Renal cortex interstitium (tissue), 11 donors: ENCODE results near the gene DNAJA3. TPM values are rescaled to one million over a fixed set of nuclear protein-coding genes. Genes with fewer than 3 reads are reported as not detected.
A peak's percentile ranks its signal among the peaks of the same experiment; 100 is the strongest.

Experiments
- DNase-seq, 11 donors: peaks; one replicate each; pipeline ENCODE4 v3.0.0-alpha.2; 2013; ENCODE audit warnings: low read depth in 9 of 11, low spot score in 4 of 11; ENCODE audit errors: extremely low read depth in 1 of 11
- polyA plus RNA-seq, 3 donors: library from polyadenylated mRNA; unstranded; fragments of 120-200 nt; gene quantifications; one replicate each; pipeline ENCODE4 v1.2.1, GENCODE V29; 2013; ENCODE audit not compliant: insufficient read length in 3 of 3

The DNAJA3 gene
- polyA plus RNA-seq, 3 donors, result 38.4 to 47.0 (median 40.4) TPM

GRCh38 chr16:4416200-4417032 is 9.3 kb upstream of the DNAJA3 start, which contains the start of gene CORO7:
TSS of gene CORO7 (minus strand) at chr16:4416596. CDS start at chr16:4416518, 78 bp downstream.
- peak in 9 of 11 donors; percentile 68 to 87 (median 82) for DNase-seq

DNA sequence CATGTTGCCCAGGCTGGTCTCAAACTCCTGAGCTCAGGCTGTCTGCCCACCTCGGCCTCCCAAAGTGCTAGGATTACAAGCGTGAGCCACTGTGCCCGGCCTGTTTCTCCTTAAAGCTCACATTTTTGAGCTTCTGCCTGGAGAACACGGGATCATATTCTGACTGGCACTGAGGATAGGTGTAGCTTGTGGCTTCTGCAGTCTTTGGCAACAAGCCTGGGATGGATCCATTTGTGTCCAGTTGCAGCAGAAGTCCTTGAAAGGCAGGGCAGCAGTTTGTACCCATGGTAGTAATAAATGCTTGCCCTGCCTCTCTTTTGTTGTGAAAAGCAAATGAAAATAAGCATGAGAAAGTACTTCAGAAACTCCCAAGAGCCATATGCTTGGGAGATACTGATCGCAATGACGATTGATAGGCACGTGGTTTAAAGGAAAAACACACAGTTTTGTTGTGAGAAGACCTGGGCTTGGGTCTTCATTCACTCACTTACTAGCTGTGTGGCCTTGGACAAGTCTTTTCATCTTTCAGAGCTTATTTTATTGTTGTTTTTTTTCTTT is 6.2 kb upstream of the DNAJA3 start:
- no peak for DNase-seq

GRCh38 chr16:4420505-4421105 is 5.1 kb upstream of the DNAJA3 start:
- no peak for DNase-seq

GRCh38 chr16:4426021-4426684 is 485 bp downstream of the DNAJA3 start:
- no peak for DNase-seq

GRCh38 chr16:4426722-4427372 is 1.2 kb downstream of the DNAJA3 start:
- DNase-seq, result no peak

- DNase-seq, result no peak
Measured at GRCh38 chr16:4428500-4428899, 2.8 kb downstream of the DNAJA3 start.

DNA sequence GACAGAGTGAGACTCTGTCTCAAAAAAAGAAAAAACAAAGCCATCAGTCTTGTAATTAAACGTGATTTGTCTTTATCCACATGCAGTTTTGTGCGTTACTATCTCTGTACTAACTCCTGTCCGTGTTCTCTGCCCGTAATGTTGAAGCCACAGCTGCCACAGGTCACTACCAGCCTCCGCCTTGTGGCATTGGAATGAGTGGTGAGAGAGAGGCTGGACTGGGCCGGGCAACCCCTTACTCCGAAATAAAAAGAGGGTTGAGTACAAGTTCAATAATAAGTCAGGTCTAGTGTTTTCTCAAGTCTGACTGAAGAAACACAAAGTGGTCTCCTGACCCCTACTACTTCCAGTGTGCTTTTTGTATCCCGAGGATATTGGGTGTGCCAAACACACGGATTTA is 5.4 kb downstream of the DNAJA3 start:
- DNase-seq, result no peak

DNA sequence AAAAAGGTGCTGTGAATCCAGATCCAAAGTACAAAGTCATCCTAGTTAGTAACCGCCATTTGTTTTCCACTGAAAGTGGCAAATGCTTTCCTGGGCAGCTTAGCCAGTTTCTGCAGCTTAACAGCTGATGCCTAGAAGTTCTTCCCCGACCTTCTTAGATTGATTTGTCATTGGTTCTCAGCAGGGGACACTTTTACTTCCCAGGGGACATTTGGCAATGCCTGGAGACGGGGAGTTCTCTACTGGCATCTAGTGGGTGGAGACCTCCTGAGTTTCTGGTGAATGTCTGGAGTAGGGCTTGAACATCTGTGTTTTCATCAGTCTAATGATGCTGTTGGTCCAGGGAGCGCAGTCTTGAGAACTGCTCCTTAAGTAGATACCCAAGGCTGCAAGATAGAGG is 7.6 kb downstream of the DNAJA3 start:
- DNase-seq, result no peak

- no peak for DNase-seq
Measured at GRCh38 chr16:4433914-4434787, 8.5 kb downstream of the DNAJA3 start.

DNA sequence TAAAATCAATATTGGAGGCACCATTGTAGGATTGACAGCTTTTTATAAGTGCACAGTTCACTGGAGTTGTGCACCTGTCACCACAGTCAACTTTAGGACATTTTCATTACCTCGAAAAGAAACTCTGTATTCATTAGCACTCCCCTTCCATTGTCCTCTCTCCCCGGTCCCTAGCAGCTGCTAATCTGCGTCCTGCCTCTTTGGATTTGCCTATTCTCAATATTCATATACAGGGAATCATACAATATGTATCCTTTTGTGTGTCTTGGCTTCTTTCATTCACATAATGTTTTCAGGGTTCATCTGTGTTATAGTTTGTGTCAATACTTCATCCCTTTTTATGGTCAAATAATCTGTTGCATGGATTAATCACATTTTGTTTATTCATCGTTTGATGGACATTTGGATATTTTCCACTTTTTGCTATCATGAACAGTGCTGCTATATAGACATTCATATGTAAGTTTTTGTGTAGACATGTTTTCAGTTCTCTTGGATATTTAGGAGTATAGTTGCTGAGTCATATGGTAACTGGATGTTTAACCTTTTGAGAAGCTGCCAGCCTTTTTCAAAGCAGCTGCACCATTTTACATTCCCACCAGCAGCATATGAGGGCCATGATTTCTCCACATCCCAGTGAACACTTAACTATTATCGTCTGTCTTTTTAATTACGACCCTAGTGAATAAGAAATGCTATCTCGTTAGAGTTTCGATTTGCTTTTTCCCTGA is 9.8 kb downstream of the DNAJA3 start:
- DNase-seq, result no peak

DNA sequence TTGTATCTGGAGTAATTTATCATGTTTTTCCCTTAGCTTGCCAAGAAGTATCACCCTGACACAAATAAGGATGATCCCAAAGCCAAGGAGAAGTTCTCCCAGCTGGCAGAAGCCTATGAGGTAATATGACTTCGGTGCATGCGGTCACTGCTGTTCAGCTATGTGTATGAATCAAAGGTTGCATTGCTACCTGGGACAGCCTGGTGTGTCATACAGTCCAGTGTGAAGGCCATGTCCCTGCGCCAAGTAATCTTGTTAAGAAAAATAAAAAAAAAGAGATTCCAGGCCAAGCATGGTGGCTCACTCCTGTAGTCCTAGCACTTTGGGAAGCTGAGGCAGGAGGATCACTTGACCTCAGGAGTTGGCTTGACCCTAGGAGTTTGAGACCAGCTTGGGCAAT is 11.7 kb downstream of the DNAJA3 start:
- DNase-seq, result no peak

DNA sequence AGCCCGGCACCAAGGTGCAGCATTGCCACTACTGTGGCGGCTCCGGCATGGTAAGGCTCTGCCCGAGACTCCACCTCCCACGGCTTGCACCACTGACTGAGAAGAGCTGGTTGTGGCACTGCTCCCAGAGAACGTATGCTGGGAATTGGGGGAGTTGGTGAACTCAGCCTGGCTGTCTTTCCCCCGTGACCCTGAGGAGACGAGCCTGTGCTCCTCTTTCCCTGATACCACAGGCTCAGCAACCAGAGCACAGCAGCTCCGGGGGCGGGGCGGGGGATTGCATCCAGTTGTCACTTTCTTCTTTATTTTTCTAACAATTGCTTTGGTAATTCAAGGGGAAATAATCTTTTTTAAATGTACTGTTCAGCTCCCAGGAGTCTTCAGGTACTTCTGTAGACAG is 16.7 kb downstream of the DNAJA3 start:
- DNase-seq, result no peak

DNA sequence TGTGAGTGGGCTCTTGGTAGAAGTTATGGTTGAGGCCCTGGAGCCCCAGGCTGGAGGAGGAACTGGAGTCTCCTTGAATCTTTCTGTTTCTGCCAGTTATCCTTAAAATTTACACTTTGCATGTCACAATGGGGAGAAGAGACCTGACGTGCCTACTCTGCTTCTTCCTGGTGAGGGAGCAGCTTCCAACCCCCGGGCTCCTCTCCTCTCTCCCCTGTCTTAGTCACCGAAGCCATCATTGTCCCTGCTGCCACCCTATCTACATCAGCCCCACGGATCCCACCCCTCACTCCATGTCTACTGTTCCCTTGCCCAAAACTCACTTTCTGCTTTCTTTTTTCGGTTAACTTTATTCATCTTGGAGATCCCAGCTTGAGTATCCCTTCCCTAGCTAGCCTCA is 17.6 kb downstream of the DNAJA3 start:
- no peak for DNase-seq

- no peak for DNase-seq
Measured at GRCh38 chr16:4443986-4444385, 18.3 kb downstream of the DNAJA3 start.

DNA sequence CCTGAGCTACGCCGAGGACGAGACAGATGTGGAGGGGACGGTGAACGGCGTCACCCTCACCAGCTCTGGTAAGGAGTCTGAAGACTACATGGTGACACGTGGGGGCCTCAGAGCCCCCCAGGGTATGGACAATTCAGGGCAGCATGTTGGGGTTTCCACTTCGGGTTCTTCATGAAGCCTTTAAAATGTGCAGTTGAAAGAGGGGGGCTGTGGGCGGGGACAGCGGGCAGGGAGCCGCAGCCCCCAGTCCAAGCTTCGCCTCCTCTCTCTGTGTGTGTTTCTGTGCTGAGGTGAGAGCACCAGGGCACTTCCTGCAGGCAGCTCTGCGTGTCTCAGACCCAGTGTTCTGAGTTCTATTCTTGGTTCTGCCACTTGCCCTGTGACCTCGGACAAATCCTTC is 24.8 kb downstream of the DNAJA3 start:
- DNase-seq, result no peak

GRCh38 chr16:4450931-4451519 is 25.4 kb downstream of the DNAJA3 start:
- DNase-seq, result no peak

DNA sequence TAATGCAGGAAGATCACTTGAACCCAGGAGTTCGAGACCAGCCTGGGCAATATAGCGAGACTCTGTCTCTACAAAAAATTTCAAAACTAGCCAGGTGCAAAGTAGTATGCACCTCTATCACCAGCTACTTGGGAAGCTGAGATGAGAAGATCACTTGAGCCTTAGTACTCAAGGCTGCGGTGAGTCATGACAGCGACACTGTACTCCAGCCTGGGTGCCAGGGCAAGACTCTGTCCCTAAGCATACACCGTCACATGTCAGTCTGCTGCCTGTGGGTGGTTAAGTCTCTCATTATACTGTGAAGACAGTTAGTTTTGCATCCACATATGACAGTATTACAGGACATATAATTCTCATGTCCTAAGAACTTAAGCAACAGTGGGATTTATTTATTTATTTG is 27.0 kb downstream of the DNAJA3 start:
- DNase-seq, result no peak
